Peyer's patch (tissue), 4 donors: Measurements from ENCODE around the gene BACH1.

Experiments
- CTCF ChIP-seq, 6 experiments: fragments of 450-650 bp in 4 of 6; fragments of 200-600 bp in 2 of 6; sonication (generic) in 1 of 6; IDR thresholded peaks; one replicate each; pipeline ENCODE4 v1.5.1; 2017 to 2019; ENCODE audit warnings: antibody characterized with exemption in 6 of 6, mild to moderate bottlenecking in 3 of 6, moderate library complexity in 1 of 6
- POLR2A ChIP-seq, 2 donors: fragments of 450-650 bp; IDR thresholded peaks; one replicate each; pipeline ENCODE4 v1.5.1; 2017; ENCODE audit warnings: antibody characterized with exemption in 2 of 2, mild to moderate bottlenecking in 2 of 2, moderate library complexity in 2 of 2

GRCh38 chr21:29304597-29304996, 5.9 kb downstream of the BACH1 start:
- TF ChIP-seq CTCF (IDR thresholded peaks at IDR 0.05), result no peak
- no peak for TF ChIP-seq POLR2A (IDR thresholded peaks at IDR 0.05)
